OCI-LY1 (cell line): ENCODE measurements around the gene GAB4.

Source experiments
- H2AFZ ChIP-seq: fragments of 200-600 bp; sonication (generic), shearing (Covaris generic); 2 replicates; pipeline ENCODE4 v1.6.0; 2014; ENCODE audit warnings: antibody characterized with exemption, mild to moderate bottlenecking, low read length
- H3F3A ChIP-seq: fragments of 200-600 bp; sonication (generic), shearing (Covaris generic); 2 replicates; pipeline ENCODE4 v1.6.0; 2014; ENCODE audit warnings: mild to moderate bottlenecking, antibody characterized with exemption, low read length, moderate library complexity; ENCODE audit not compliant: insufficient read depth
- H3K27ac ChIP-seq: fragments of 200-600 bp; sonication (generic); 2 replicates; pipeline ENCODE4 v1.5.1; 2014; ENCODE audit warnings: low read length, mixed run types, mild to moderate bottlenecking, low read depth; ENCODE audit not compliant: poor library complexity, severe bottlenecking
- H3K27me3 ChIP-seq: fragments of 200-600 bp; sonication (generic); 2 replicates; pipeline ENCODE4 v1.6.0; 2014; ENCODE audit warnings: antibody characterized with exemption, mild to moderate bottlenecking, low read length, moderate library complexity; ENCODE audit not compliant: insufficient read depth
- H3K36me3 ChIP-seq: fragments of 200-600 bp; sonication (generic); 2 replicates; pipeline ENCODE4 v1.6.1; 2014; ENCODE audit warnings: mild to moderate bottlenecking, antibody characterized with exemption, low read length, moderate library complexity, mixed read lengths; ENCODE audit not compliant: insufficient read depth
- H3K4me1 ChIP-seq: fragments of 200-600 bp; sonication (generic); 2 replicates; pipeline ENCODE4 v1.5.1; 2014; ENCODE audit warnings: mild to moderate bottlenecking, low read length, moderate library complexity; ENCODE audit not compliant: insufficient read depth, severe bottlenecking
- H3K4me2 ChIP-seq: fragments of 200-600 bp; sonication (generic), shearing (Covaris generic); 2 replicates; pipeline ENCODE4 v1.6.1; 2014; ENCODE audit warnings: low read length
- H3K4me3 ChIP-seq: fragments of 200-600 bp; sonication (generic); 2 replicates; pipeline ENCODE4 v1.5.1; 2014; ENCODE audit warnings: low read length, low read depth, mild to moderate bottlenecking, mixed read lengths; ENCODE audit not compliant: poor library complexity, severe bottlenecking
- H3K79me2 ChIP-seq: fragments of 200-600 bp; shearing (Covaris generic); 2 replicates; pipeline ENCODE4 v1.6.1; 2016; ENCODE audit warnings: mixed run types, low read length, mixed read lengths; ENCODE audit not compliant: insufficient read depth
- H3K9ac ChIP-seq: fragments of 200-600 bp; sonication (generic), shearing (Covaris generic); 2 replicates; pipeline ENCODE4 v1.6.1; 2014; ENCODE audit warnings: mild to moderate bottlenecking, low read length, mixed read lengths
- H3K9me2 ChIP-seq: fragments of 200-600 bp; sonication (generic), shearing (Covaris generic); 2 replicates; pipeline ENCODE4 v1.6.1; 2014; ENCODE audit warnings: low read depth, mild to moderate bottlenecking, low read length, mixed read lengths
- H3K9me3 ChIP-seq: fragments of 200-600 bp; shearing (Covaris generic); 2 replicates; pipeline ENCODE4 v1.6.1; 2014; ENCODE audit warnings: low read length, mixed read lengths
- H4K20me1 ChIP-seq: fragments of 200-600 bp; sonication (generic), shearing (Covaris generic); 2 replicates; pipeline ENCODE4 v1.6.0; 2016; ENCODE audit warnings: mild to moderate bottlenecking, low read length; ENCODE audit not compliant: insufficient read depth
- EZH2 ChIP-seq: fragments of 200-600 bp; sonication (generic), shearing (Covaris generic); IDR thresholded peaks from 2 replicates; pipeline ENCODE4 v1.8.0; 2017; ENCODE audit warnings: borderline replicate concordance, mixed run types, mild to moderate bottlenecking, antibody characterized with exemption, low read length, moderate library complexity, mixed read lengths
- TF ChIP-seq, protein P1 (sequence below): fragments of 200-600 bp; sonication (generic), shearing (Covaris generic); IDR thresholded peaks from 2 replicates; pipeline ENCODE4 v1.5.1; 2017; ENCODE audit warnings: mild to moderate bottlenecking, antibody characterized with exemption, low read length, moderate library complexity, mixed read lengths

Gene GAB4

DNA sequence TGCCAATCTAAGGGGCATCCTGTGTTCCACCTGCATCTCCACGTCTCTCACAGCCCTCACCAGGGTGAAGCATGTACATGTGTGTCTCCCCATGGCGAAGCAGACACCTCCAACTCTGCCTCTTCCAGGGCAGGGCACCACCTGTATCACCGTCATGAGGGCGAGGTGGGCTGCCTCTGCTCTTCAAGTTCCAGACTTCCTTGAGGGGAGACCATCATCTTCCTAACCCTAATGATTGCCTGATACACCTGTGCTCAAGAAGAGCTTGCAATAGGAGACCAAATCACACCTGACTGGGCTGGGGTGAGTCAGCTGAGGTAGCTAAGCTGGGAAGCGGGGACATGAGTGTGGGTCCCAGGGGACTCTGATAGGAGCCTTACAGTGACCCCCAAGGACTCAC, 43.7 kb downstream of the GAB4 start:
- H3K9ac ChIP-seq, result no peak overlapping the region
- H3K27me3 ChIP-seq, result 0 out of 2 replicates have a peak, but pooled peaks cover 5% of the 10 kb centered on the region
- TF ChIP-seq EZH2, result no peak
- TF ChIP-seq, protein P1, sequence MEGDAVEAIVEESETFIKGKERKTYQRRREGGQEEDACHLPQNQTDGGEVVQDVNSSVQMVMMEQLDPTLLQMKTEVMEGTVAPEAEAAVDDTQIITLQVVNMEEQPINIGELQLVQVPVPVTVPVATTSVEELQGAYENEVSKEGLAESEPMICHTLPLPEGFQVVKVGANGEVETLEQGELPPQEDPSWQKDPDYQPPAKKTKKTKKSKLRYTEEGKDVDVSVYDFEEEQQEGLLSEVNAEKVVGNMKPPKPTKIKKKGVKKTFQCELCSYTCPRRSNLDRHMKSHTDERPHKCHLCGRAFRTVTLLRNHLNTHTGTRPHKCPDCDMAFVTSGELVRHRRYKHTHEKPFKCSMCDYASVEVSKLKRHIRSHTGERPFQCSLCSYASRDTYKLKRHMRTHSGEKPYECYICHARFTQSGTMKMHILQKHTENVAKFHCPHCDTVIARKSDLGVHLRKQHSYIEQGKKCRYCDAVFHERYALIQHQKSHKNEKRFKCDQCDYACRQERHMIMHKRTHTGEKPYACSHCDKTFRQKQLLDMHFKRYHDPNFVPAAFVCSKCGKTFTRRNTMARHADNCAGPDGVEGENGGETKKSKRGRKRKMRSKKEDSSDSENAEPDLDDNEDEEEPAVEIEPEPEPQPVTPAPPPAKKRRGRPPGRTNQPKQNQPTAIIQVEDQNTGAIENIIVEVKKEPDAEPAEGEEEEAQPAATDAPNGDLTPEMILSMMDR, result no peak
- H3K9me2 ChIP-seq, result no peaks in the 10 kb centered on the region
- no peaks in the 10 kb centered on the region for H3K36me3 ChIP-seq
- H3K9me3 ChIP-seq, result no peaks in the 10 kb centered on the region
- no peaks in the 10 kb centered on the region for H4K20me1 ChIP-seq
- no peak overlapping the region for H2AFZ ChIP-seq
- no peaks in the 10 kb centered on the region for H3K79me2 ChIP-seq
- H3K27ac ChIP-seq, result no peak overlapping the region
- H3K4me2 ChIP-seq, result no peak overlapping the region
- H3F3A ChIP-seq, result no peaks in the 10 kb centered on the region
- H3K4me1 ChIP-seq, result no peaks in the 10 kb centered on the region
- H3K4me3 ChIP-seq, result no peak overlapping the region

DNA sequence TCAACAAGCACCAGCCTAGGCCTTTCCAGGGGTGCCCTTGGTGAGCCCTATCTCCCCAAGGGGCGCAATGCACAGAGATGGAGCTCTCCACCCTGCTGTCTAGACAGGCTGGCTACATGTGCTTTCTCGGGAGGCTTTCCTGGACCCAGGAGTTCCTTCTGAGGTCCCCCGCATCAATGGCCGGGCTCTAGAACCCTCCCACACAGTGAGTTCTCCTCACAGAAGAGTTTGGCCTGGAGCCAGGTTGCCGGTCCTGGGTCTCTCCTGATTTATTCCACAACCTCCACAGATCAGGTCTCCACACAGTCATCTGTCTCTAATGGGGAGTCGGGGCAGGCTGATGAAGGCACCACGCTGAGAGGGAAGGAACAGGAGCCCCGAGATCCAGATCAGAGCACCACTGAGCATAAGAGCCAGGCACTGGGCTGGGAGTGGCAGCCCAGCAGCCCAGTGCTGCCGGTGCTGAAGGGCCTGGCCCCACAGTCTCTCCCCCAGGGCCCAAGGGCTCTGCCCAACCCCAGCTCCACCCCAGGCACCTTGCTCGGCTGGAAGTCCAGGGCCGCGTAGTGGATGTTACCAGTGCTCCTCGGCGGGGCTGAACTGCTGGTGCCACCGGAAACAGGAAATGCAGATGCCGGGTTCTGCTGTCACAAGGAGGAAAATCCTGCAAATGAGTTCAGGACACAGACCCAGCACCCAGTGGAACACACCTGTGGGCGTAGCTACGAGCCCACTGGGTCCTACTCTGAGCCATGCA, 44.7 kb downstream of the GAB4 start:
- Histone ChIP-seq H3K4me2 (no peak overlapping the region), H3K27me3 (0 out of 2 replicates have a peak, but pooled peaks cover 5% of the 10 kb centered on the region)
- no peak for TF ChIP-seq EZH2
- TF ChIP-seq, protein P1, result no peak

DNA sequence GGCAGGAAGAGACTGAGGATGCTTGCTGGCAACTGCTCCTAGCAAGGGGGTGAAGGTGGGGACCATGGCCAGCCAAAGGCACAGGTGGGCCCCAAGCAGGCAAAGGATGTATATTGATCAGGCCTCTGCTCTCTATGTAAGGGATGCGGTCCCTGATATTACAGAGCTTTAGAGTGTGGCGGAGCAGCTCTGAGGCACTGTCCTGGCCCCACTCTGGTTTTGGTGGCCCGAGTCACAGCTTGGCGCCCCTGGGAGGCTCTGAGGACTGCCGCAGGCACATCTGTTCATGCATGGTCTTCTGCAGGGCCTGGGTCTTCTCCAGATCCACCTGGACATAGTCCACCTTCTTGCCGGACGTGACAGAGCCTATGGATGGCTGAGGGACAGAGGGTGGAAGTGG, 45.5 kb downstream of the GAB4 start:
- Histone ChIP-seq H3K79me2 (no peaks in the 10 kb centered on the region), H3K36me3 (no peaks in the 10 kb centered on the region), H4K20me1 (no peaks in the 10 kb centered on the region), H3F3A (no peaks in the 10 kb centered on the region), H3K9me2 (no peaks in the 10 kb centered on the region), H2AFZ (no peak overlapping the region), H3K27me3 (0 out of 2 replicates have a peak, but pooled peaks cover 5% of the 10 kb centered on the region), H3K4me1 (no peaks in the 10 kb centered on the region), H3K27ac (no peak overlapping the region), H3K9me3 (no peaks in the 10 kb centered on the region), H3K4me3 (no peak overlapping the region), H3K9ac (no peak overlapping the region), H3K4me2 (no peak overlapping the region)
- TF ChIP-seq, protein P1, result no peak
- no peak for TF ChIP-seq EZH2

More for the DNA sequence above, 44.7 kb downstream of the GAB4 start:
- Histone ChIP-seq H3K79me2 (no peaks in the 10 kb centered on the region), H3K9me3 (no peaks in the 10 kb centered on the region), H3K9ac (no peak overlapping the region), H4K20me1 (no peaks in the 10 kb centered on the region), H3F3A (no peaks in the 10 kb centered on the region), H3K4me3 (no peak overlapping the region), H3K27ac (no peak overlapping the region), H3K36me3 (no peaks in the 10 kb centered on the region), H3K4me1 (no peaks in the 10 kb centered on the region), H2AFZ (no peak overlapping the region), H3K9me2 (no peaks in the 10 kb centered on the region)
